Measurements from ENCODE around the gene CLDN17. TPM values are rescaled to one million over a fixed set of nuclear protein-coding genes. Genes with fewer than 3 reads are reported as not detected.

The CLDN17 gene
- total RNA-seq, 3 donors from 2014 or later (not counting 1 experiment from before 2014, with no cell fraction given) = not detected

GRCh38 chr21:30126576-30126975 lies 40.0 kb downstream of the CLDN17 start:
- H3K36me3 ChIP-seq (ENCODE audit: control insufficient read depth, insufficient read depth, low read length) = no peaks in the 10 kb centered on the region
- no peak for ATAC-seq
- H3K27ac ChIP-seq (ENCODE audit: low read length) = no peak overlapping the region
- H3K4me3 ChIP-seq (ENCODE audit: low read length) = no peak overlapping the region
- Mint-ChIP-seq H3K36me3 (no peaks in the 10 kb centered on the region), H3K4me1 (no peaks in the 10 kb centered on the region), H3K27me3 (ENCODE audit: low read depth in 2 of 2) (no peaks in the 10 kb centered on the region), H3K27ac (no peak overlapping the region), H3K9me3 (peaks cover 9 to 10% of the 10 kb centered on the region in 2 donors), H3K4me3 (no peak overlapping the region)
- no peaks in the 10 kb centered on the region for H3K9me3 ChIP-seq (ENCODE audit: control insufficient read depth, insufficient read depth, low read length)
- no peaks in the 10 kb centered on the region for H3K4me1 ChIP-seq (ENCODE audit: control insufficient read depth, insufficient read depth, low read length)
- no peak for DNase-seq
- intact Hi-C loops (cut with micrococcal nuclease) = no loop called here
- H3K27me3 ChIP-seq (ENCODE audit: control insufficient read depth, insufficient read depth, low read length) = no peaks in the 10 kb centered on the region
- TF ChIP-seq CTCF (IDR thresholded peaks at IDR 0.05) = no peak

DNA sequence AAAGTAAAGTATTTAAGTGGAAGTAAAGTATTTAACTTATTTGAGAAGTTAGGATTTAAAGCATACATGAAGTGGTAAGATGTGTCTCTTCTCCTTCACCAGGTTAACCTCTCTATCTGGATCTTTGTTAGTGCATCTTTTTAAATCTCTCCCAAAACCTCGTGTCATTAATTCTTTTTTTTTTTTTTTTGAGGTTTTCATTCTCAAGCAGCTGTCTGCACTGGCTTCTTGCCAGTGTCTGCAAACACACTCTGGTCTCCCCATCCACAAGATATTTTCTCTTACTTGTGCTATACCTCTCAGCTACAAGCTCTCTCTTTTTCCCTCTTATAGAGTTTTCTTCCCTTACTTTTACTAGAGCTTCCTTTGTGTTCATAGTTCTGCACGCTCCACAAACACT lies 49.0 kb downstream of the CLDN17 start:
- intact Hi-C loops (cut with micrococcal nuclease) = no loop called here
- Histone ChIP-seq H3K27me3 (ENCODE audit: control insufficient read depth, insufficient read depth, low read length) (no peaks in the 10 kb centered on the region), H3K4me1 (ENCODE audit: control insufficient read depth, insufficient read depth, low read length) (no peaks in the 10 kb centered on the region), H3K4me3 (ENCODE audit: low read length) (no peak overlapping the region), H3K36me3 (ENCODE audit: control insufficient read depth, insufficient read depth, low read length) (no peaks in the 10 kb centered on the region), H3K27ac (ENCODE audit: low read length) (no peak overlapping the region), H3K9me3 (ENCODE audit: control insufficient read depth, insufficient read depth, low read length) (no peaks in the 10 kb centered on the region)
- 68% methylated on average over 2 of the region's 2 CpGs for WGBS (ENCODE audit: insufficient coverage)
- Mint-ChIP-seq H3K4me3 (no peak overlapping the region), H3K9me3 (no peaks in the 10 kb centered on the region), H3K27ac (no peak overlapping the region), H3K4me1 (no peaks in the 10 kb centered on the region), H3K36me3 (no peaks in the 10 kb centered on the region), H3K27me3 (ENCODE audit: low read depth in 2 of 2) (no peaks in the 10 kb centered on the region)
- TF ChIP-seq CTCF (IDR thresholded peaks at IDR 0.05) = no peak
- DNase-seq (no peak), ATAC-seq (no peak)

DNA sequence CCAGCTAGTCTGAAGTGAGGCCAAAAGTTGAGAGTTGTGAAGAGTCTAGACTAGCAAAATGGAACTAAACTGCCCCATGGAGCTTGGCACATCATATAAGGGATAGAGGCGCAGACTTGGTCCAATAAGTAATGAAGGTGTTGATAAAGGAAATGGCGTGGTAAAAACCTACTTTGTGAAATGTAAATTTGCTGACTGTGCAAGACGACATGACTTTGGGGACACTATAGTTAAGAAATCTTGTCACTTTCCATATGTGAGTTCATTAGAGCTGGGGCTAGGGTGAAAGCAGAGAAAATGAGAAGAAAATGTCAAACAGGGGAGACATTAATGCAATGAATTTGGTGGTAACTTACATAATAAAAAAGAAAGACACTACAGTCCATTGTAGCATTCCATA lies 50.1 kb downstream of the CLDN17 start:
- DNase-seq (no peak), ATAC-seq (no peak)
- H3K9me3 ChIP-seq (ENCODE audit: control insufficient read depth, insufficient read depth, low read length) = no peaks in the 10 kb centered on the region
- no peak for TF ChIP-seq CTCF (IDR thresholded peaks at IDR 0.05)
- H3K27ac ChIP-seq (ENCODE audit: low read length) = no peak overlapping the region
- H3K36me3 ChIP-seq (ENCODE audit: control insufficient read depth, insufficient read depth, low read length) = no peaks in the 10 kb centered on the region
- no peaks in the 10 kb centered on the region for H3K36me3 Mint-ChIP-seq
- no peaks in the 10 kb centered on the region for H3K4me1 Mint-ChIP-seq
- WGBS (ENCODE audit: insufficient coverage) = 93% methylated on average over 3 of the region's 3 CpGs
- H3K27ac Mint-ChIP-seq = no peak overlapping the region
- H3K27me3 ChIP-seq (ENCODE audit: control insufficient read depth, insufficient read depth, low read length) = no peaks in the 10 kb centered on the region
- intact Hi-C loops (cut with micrococcal nuclease) = no loop called here
- no peak overlapping the region for H3K4me3 ChIP-seq (ENCODE audit: low read length)
- no peaks in the 10 kb centered on the region for H3K27me3 Mint-ChIP-seq (ENCODE audit: low read depth in 2 of 2)
- peaks cover 3% of the 10 kb centered on the region in 2 donors for H3K9me3 Mint-ChIP-seq
- no peak overlapping the region for H3K4me3 Mint-ChIP-seq
- no peaks in the 10 kb centered on the region for H3K4me1 ChIP-seq (ENCODE audit: control insufficient read depth, insufficient read depth, low read length)

Other genes with a start within 250 kb of the CLDN17 start
- not detected for gene GRIK1, start 226.8 kb downstream of the CLDN17 start, total RNA-seq
- gene CLDN8, start 49.3 kb upstream of the CLDN17 start, total RNA-seq = not detected
- not detected for gene KRTAP24-1, start 116.1 kb upstream of the CLDN17 start, total RNA-seq
- gene KRTAP25-1, start 122.7 kb upstream of the CLDN17 start, total RNA-seq = not detected
- gene KRTAP26-1, start 153.5 kb upstream of the CLDN17 start, total RNA-seq = not detected
- gene KRTAP27-1, start 170.9 kb upstream of the CLDN17 start, total RNA-seq = not detected
- not detected for gene KRTAP23-1, start 181.8 kb upstream of the CLDN17 start, total RNA-seq
- gene KRTAP13-2, start 205.5 kb upstream of the CLDN17 start, total RNA-seq = not detected
- not detected for gene KRTAP13-1, start 229.2 kb upstream of the CLDN17 start, total RNA-seq